Body of pancreas (tissue), 4 donors: ENCODE measurements around the gene C11orf24. TPM values are rescaled to one million over a fixed set of nuclear protein-coding genes. Genes with fewer than 3 reads are reported as not detected.

Experiments used
- ATAC-seq: fragments of 150-250 bp; one replicate; pipeline ENCODE4 v1.9.1; 2016
- DNase-seq, 4 donors: peaks; one replicate each; pipeline ENCODE4 v3.0.0-alpha.2; 2019
- H3K27ac ChIP-seq, 4 donors: fragments of 200-600 bp; sonication (generic); 1 replicate in 3 of 4; 2 replicates in 1 of 4; pipeline versions ENCODE4 v1.5.1 to v1.6.1; 2016 to 2019; ENCODE audit warnings: mild to moderate bottlenecking in 1 of 4, mixed read lengths in 1 of 4, moderate library complexity in 1 of 4
- H3K27me3 ChIP-seq, 2 donors: fragments of 200-600 bp; sonication (generic); one replicate each; pipeline ENCODE4 v1.6.0; 2016; ENCODE audit warnings: mild to moderate bottlenecking in 1 of 2
- H3K36me3 ChIP-seq, 2 donors: fragments of 200-600 bp; sonication (generic); replicated peaks in 1 of 2; 2 replicates each; pipeline ENCODE4 v1.5.1; 2016; ENCODE audit warnings: low read depth in 2 of 2; ENCODE audit not compliant: insufficient read depth in 1 of 2
- H3K4me1 ChIP-seq: fragments of 200-600 bp; sonication (generic); one replicate; pipeline ENCODE4 v1.6.0; 2016
- H3K4me3 ChIP-seq, 2 donors: fragments of 200-600 bp; sonication (generic); 1 replicate in 1 of 2; 2 replicates in 1 of 2; pipeline ENCODE4 v1.5.1; 2016 to 2019
- H3K9me3 ChIP-seq, 3 donors: fragments of 200-600 bp; sonication (generic); 1 replicate in 2 of 3; 2 replicates in 1 of 3; pipeline ENCODE4 v1.5.1; 2016
- CTCF ChIP-seq, 7 experiments: fragments of 450-650 bp in 4 of 7; fragments of 200-600 bp in 3 of 7; sonication (generic) in 3 of 7; IDR thresholded peaks; one replicate each; pipeline ENCODE4 v1.5.1; 2016 to 2019; ENCODE audit warnings: antibody characterized with exemption in 7 of 7
- POLR2A ChIP-seq, 3 donors: fragments of 450-650 bp; IDR thresholded peaks; one replicate each; pipeline ENCODE4 v1.6.1; 2016; ENCODE audit warnings: antibody characterized with exemption in 3 of 3, mild to moderate bottlenecking in 2 of 3
- WGBS, 2 donors: methylation state at CpG; one replicate each; pipeline ENCODE4 v1.1.5; 2017; 5-methylcytosine and 5-hydroxymethylcytosine counted together
- intact Hi-C: fragments of 100-400 bp; cut with DNase I; formaldehyde crosslinking; loops from one replicate; pipeline ENCODE4 v1.15.1; 2023
- total RNA-seq, 2 donors: library from RNA; depleted of rRNA; stranded (reverse); fragments of >200 nt; gene quantifications; one replicate each; pipeline ENCODE4 v1.1.0, GENCODE V29; 2016

The C11orf24 gene
- total RNA-seq, 2 donors from 2014 or later, result 8.2 to 14.3 TPM

- Histone ChIP-seq H3K27me3 (no peaks in the 10 kb centered on the region), H3K4me3 (no peak overlapping the region), H3K4me1 (peaks cover 19% of the 10 kb centered on the region), H3K36me3 (no peaks in the 10 kb centered on the region), H3K27ac (no peak overlapping the region), H3K9me3 (no peaks in the 10 kb centered on the region)
- intact Hi-C loops, result loop anchor here (5.0 kb wide), 1 partner anchor 39 kb away; no protein-coding TSS in a partner anchor
- no peak for TF ChIP-seq CTCF (IDR thresholded peaks at IDR 0.05)
- TF ChIP-seq POLR2A (IDR thresholded peaks at IDR 0.05), result no peak
- ATAC-seq (no peak), DNase-seq (no peak)
- 76 to 81% methylated on average over 10 to 14 of the region's 15 CpGs for WGBS, 2 donors
These were observed 24.7 kb upstream of the C11orf24 start for GRCh38 chr11:68296344-68297051.

GRCh38 chr11:68295940-68296339 lies 24.2 kb upstream of the C11orf24 start:
- Histone ChIP-seq H3K27ac (no peak overlapping the region), H3K36me3 (no peaks in the 10 kb centered on the region), H3K9me3 (no peaks in the 10 kb centered on the region), H3K4me3 (no peak overlapping the region), H3K4me1 (peaks cover 19% of the 10 kb centered on the region), H3K27me3 (no peaks in the 10 kb centered on the region)
- TF ChIP-seq POLR2A (IDR thresholded peaks at IDR 0.05), result no peak
- no peak for TF ChIP-seq CTCF (IDR thresholded peaks at IDR 0.05)
- no peak for DNase-seq
- 82 to 89% methylated on average over 5 of the region's 5 CpGs for WGBS, 2 donors
- ATAC-seq, result no peak
- intact Hi-C loops, result loop anchor here (5.0 kb wide), 1 partner anchor 39 kb away; no protein-coding TSS in a partner anchor

- ATAC-seq, result no peak
- intact Hi-C loops, result loop anchor here (5.0 kb wide), 1 partner anchor 38 kb away; no protein-coding TSS in a partner anchor
- Histone ChIP-seq H3K4me3 (no peak overlapping the region), H3K27me3 (no peaks in the 10 kb centered on the region), H3K9me3 (no peaks in the 10 kb centered on the region), H3K27ac (no peak overlapping the region), H3K4me1 (peaks cover 19% of the 10 kb centered on the region), H3K36me3 (no peaks in the 10 kb centered on the region)
- DNase-seq, result no peak
- TF ChIP-seq POLR2A (IDR thresholded peaks at IDR 0.05) (no peak), CTCF (IDR thresholded peaks at IDR 0.05) (no peak)
- WGBS, 2 donors, result 98 to 100% methylated on average over 1 of the region's 1 CpG
These were observed 23.5 kb upstream of the C11orf24 start for GRCh38 chr11:68295271-68295670.

- no peaks in the 10 kb centered on the region for H3K27me3 ChIP-seq
- H3K27ac ChIP-seq, result no peak overlapping the region
- TF ChIP-seq CTCF (IDR thresholded peaks at IDR 0.05), result no peak
- no peak for TF ChIP-seq POLR2A (IDR thresholded peaks at IDR 0.05)
- H3K4me3 ChIP-seq, result no peak overlapping the region
- peaks cover 16% of the 10 kb centered on the region for H3K4me1 ChIP-seq
- intact Hi-C loops, result no loop called here
- H3K36me3 ChIP-seq, result no peaks in the 10 kb centered on the region
- H3K9me3 ChIP-seq, result no peaks in the 10 kb centered on the region
- WGBS, 2 donors, result 63 to 72% methylated on average over 2 of the region's 2 CpGs
- no peak for DNase-seq
- ATAC-seq, result no peak
These were observed 21.9 kb upstream of the C11orf24 start for GRCh38 chr11:68293708-68294107.

GRCh38 chr11:68289456-68289855 lies 17.7 kb upstream of the C11orf24 start:
- DNase-seq (no peak), ATAC-seq (no peak)
- Histone ChIP-seq H3K4me1 (no peaks in the 10 kb centered on the region), H3K9me3 (no peaks in the 10 kb centered on the region), H3K36me3 (no peaks in the 10 kb centered on the region), H3K27ac (no peak overlapping the region), H3K27me3 (no peaks in the 10 kb centered on the region), H3K4me3 (no peak overlapping the region)
- WGBS, 2 donors, result 93 to 100% methylated on average over 2 of the region's 2 CpGs
- TF ChIP-seq POLR2A (IDR thresholded peaks at IDR 0.05) (no peak), CTCF (IDR thresholded peaks at IDR 0.05) (no peak)
- intact Hi-C loops, result no loop called here
